HepG2 (cell line): ENCODE results near the gene PDGFB. TPM values are rescaled to one million over a fixed set of nuclear protein-coding genes. Genes with fewer than 3 reads are reported as not detected.

ENCODE experiments used
- ARHGAP35 ChIP-seq: sonication (generic); formaldehyde crosslinking; IDR thresholded peaks from 2 replicates; pipeline ENCODE4 v1.9.0; 2022; ENCODE audit warnings: mild to moderate bottlenecking, inconsistent platforms, moderate library complexity, missing genetic modification reagents, borderline replicate concordance
- ARNTL ChIP-seq: sonication (generic); formaldehyde crosslinking; IDR thresholded peaks from 2 replicates; pipeline ENCODE4 v1.4.0; 2020; ENCODE audit warnings: mild to moderate bottlenecking, missing genetic modification reagents
- ATF1 ChIP-seq: IDR thresholded peaks from 2 replicates; pipeline ENCODE4 v1.6.1; 2016; ENCODE audit warnings: mild to moderate bottlenecking, control low read depth
- BCL6 ChIP-seq: IDR thresholded peaks from 2 replicates; pipeline ENCODE4 v1.6.1; 2016; ENCODE audit warnings: missing genetic modification reagents, missing compliant biosample characterization
- CTCF ChIP-seq: sonication (generic); formaldehyde crosslinking; IDR thresholded peaks from 2 replicates; pipeline ENCODE4 v1.5.0; 2020; ENCODE audit warnings: mild to moderate bottlenecking, missing genetic modification reagents, moderate library complexity
- HNRNPH1 ChIP-seq: fragments of 200-400 bp; formaldehyde crosslinking; optimal IDR thresholded peaks from 2 replicates; pipeline ENCODE3; 2017; ENCODE audit warnings: mild to moderate bottlenecking, low read depth, low read length
- IRF9 ChIP-seq: sonication (generic); formaldehyde crosslinking; IDR thresholded peaks from 2 replicates; pipeline ENCODE4 v1.8.0; 2022; ENCODE audit warnings: missing genetic modification reagents, mild to moderate bottlenecking, borderline replicate concordance
- ISL2 ChIP-seq: sonication (generic); formaldehyde crosslinking; IDR thresholded peaks from 2 replicates; pipeline ENCODE4 v1.5.0; 2020; ENCODE audit warnings: missing genetic modification reagents
- KAT8 ChIP-seq: IDR thresholded peaks from 2 replicates; pipeline ENCODE4 v1.6.1; 2016; ENCODE audit warnings: missing genetic modification reagents, missing compliant biosample characterization
- PLRG1 ChIP-seq: fragments of 450-650 bp; conservative IDR thresholded peaks from 2 replicates; pipeline ENCODE4 v1.6.1; 2016
- POLR2A ChIP-seq, 2 experiments: IDR thresholded peaks; 2 replicates each; pipeline ENCODE4 v1.6.1; 2011; ENCODE audit warnings: low read depth in 2 of 2, low read length in 2 of 2, mild to moderate bottlenecking in 1 of 2, moderate library complexity in 1 of 2; ENCODE audit not compliant: insufficient read depth in 1 of 2
- POLR2G ChIP-seq: fragments of 200-400 bp; formaldehyde crosslinking; IDR thresholded peaks from 2 replicates; pipeline ENCODE4 v1.6.1; 2018; ENCODE audit warnings: mild to moderate bottlenecking, low read depth, low read length, moderate library complexity
- RORA ChIP-seq: sonication (generic); formaldehyde crosslinking; IDR thresholded peaks from 2 replicates; pipeline ENCODE4 v1.5.0; 2020; ENCODE audit warnings: mild to moderate bottlenecking, missing genetic modification reagents, moderate library complexity
- SIX4 ChIP-seq: sonication (generic); formaldehyde crosslinking; IDR thresholded peaks from 2 replicates; pipeline ENCODE4 v1.4.0; 2020; ENCODE audit warnings: missing genetic modification reagents
- SMAD9 ChIP-seq: sonication (generic); formaldehyde crosslinking; IDR thresholded peaks from 2 replicates; pipeline ENCODE4 v1.5.1; 2020; ENCODE audit warnings: mild to moderate bottlenecking, missing genetic modification reagents
- SRSF4 ChIP-seq: fragments of 200-400 bp; formaldehyde crosslinking; IDR thresholded peaks from one replicate; pipeline ENCODE4 v1.6.1; 2018; ENCODE audit warnings: mild to moderate bottlenecking, low read depth, low read length, moderate library complexity; ENCODE audit not compliant: poor library complexity, severe bottlenecking
- THRA ChIP-seq: sonication (generic); formaldehyde crosslinking; IDR thresholded peaks from 2 replicates; pipeline ENCODE4 v1.4.0; 2020; ENCODE audit warnings: missing genetic modification reagents, borderline replicate concordance
- ZBTB14 ChIP-seq: sonication (generic); formaldehyde crosslinking; IDR thresholded peaks from 2 replicates; pipeline ENCODE4 v1.4.0; 2020; ENCODE audit warnings: missing genetic modification reagents
- ZNF207 ChIP-seq: fragments of 450-650 bp; IDR thresholded peaks from 2 replicates; pipeline ENCODE4 v1.6.1; 2016; ENCODE audit warnings: antibody characterized with exemption, borderline replicate concordance
- ZNF292 ChIP-seq: sonication (generic); formaldehyde crosslinking; IDR thresholded peaks from 2 replicates; pipeline ENCODE4 v1.8.1; 2022; ENCODE audit warnings: mild to moderate bottlenecking, low read depth, missing genetic modification reagents, borderline replicate concordance
- ZNF329 ChIP-seq: sonication (generic); formaldehyde crosslinking; IDR thresholded peaks from 2 replicates; pipeline ENCODE4 v1.9.0; 2021; ENCODE audit warnings: low read depth, mild to moderate bottlenecking, missing genetic modification reagents
- ZNF513 ChIP-seq: sonication (generic); formaldehyde crosslinking; conservative IDR thresholded peaks from 2 replicates; pipeline ENCODE4 v1.5.0; 2020; ENCODE audit warnings: missing genetic modification reagents
- ZNF660 ChIP-seq: sonication (generic); formaldehyde crosslinking; IDR thresholded peaks from 2 replicates; pipeline ENCODE4 v1.5.1; 2020; ENCODE audit warnings: mild to moderate bottlenecking, low read depth, missing genetic modification reagents, borderline replicate concordance
- ZNF720 ChIP-seq: sonication (generic); formaldehyde crosslinking; IDR thresholded peaks from 2 replicates; pipeline ENCODE4 v1.4.0; 2020; ENCODE audit warnings: missing genetic modification reagents
- polyA plus RNA-seq, 8 experiments: library from polyadenylated mRNA; depleted of rRNA in 3 of 8; stranded (reverse) in 7 of 8; unstranded in 1 of 8; fragments of >200 nt; fragmentation: Illumina TruSeq in 4 of 8; extraction: Trizol in 4 of 8; gene quantifications; 2 replicates each; pipeline versions ENCODE4 v1.2.1 to v1.2.3, GENCODE V29; 2011 to 2016; ENCODE audit warnings: low read depth in 4 of 8, missing spikeins in 1 of 8, mixed read lengths in 1 of 8; ENCODE audit not compliant: insufficient read depth in 1 of 8
- total RNA-seq, 5 experiments: library from RNA; depleted of rRNA; stranded (reverse); fragments of >200 nt; fragmentation: Illumina TruSeq; extraction: Trizol; gene quantifications; 2 replicates each; pipeline ENCODE4 v1.2.3, GENCODE V29; 2016; ENCODE audit warnings: low read depth in 1 of 5

Gene PDGFB
- total and polyA plus RNA-seq, 2 of the 13 experiments (the other 11 are each of a cell fraction or from before 2014, with no cell fraction given): 1.4 to 10.1 TPM

GRCh38 chr22:39243439-39244135 lies 1.2 kb downstream of the PDGFB start (continued):
- TF ChIP-seq PLRG1 (no peak), ATF1 (CRISPR knock-in tag) (no peak), HNRNPH1 (no peak), ARHGAP35 (CRISPR knock-in tag) (no peak; the same call in 1 of the 2 replicates), SIX4 (no peak), ZNF513 (CRISPR knock-in tag) (no peak), CTCF (CRISPR knock-in tag) (peak; percentile 27; the same call in 1 of the 2 replicates), BCL6 (peak; percentile 81), RORA (no peak), THRA (CRISPR knock-in tag) (no peak), ZNF720 (CRISPR knock-in tag) (no peak), ZNF660 (no peak; the same call in 1 of the 2 replicates), IRF9 (no peak), ZNF329 (CRISPR knock-in tag) (no peak; the same call in 1 of the 2 replicates), POLR2A (IDR thresholded peaks at IDR 0.05; ENCODE audit: insufficient read depth in 1 of 2, low read depth in 2 of 2, low read length in 2 of 2) (peak; percentile 30 to 76; a peak in 2 of 4 replicates), POLR2G (no peak; the same call in 1 of the 2 replicates), KAT8 (no peak), ZBTB14 (CRISPR knock-in tag) (no peak), ISL2 (CRISPR knock-in tag) (no peak), SMAD9 (CRISPR knock-in tag) (no peak), SRSF4 (no peak), ARNTL (CRISPR knock-in tag) (no peak), ZNF292 (no peak), ZNF207 (no peak)
